GM23338 (cell line): Measurements from ENCODE around the gene SIRPD. TPM values are rescaled to one million over a fixed set of nuclear protein-coding genes. Genes with fewer than 3 reads are reported as not detected.

Experiments used
- ATAC-seq: fragments of 200-7000 bp; cut with Tn5 transposase; 3 replicates; pipeline ENCODE4 v1.9.1; 2020
- DNase-seq: peaks from one replicate; pipeline ENCODE4 v3.0.0-alpha.2; 2015; ENCODE audit warnings: low spot score
- H2AFZ ChIP-seq: fragments of 200-600 bp; sonication (generic); 2 replicates; pipeline ENCODE4 v1.8.0; 2016; ENCODE audit warnings: antibody characterized with exemption, mild to moderate bottlenecking, moderate library complexity
- H3F3A ChIP-seq: fragments of 200-600 bp; sonication (generic); replicated peaks from 2 replicates; pipeline ENCODE4 v1.8.0; 2017; ENCODE audit warnings: antibody characterized with exemption, mixed run types, low read depth
- H3K27ac ChIP-seq: fragments of 200-600 bp; sonication (generic); 2 replicates; pipeline ENCODE4 v1.6.1; 2016; ENCODE audit warnings: low read depth
- H3K27me3 ChIP-seq: fragments of 200-600 bp; sonication (generic); 2 replicates; pipeline ENCODE4 v1.8.0; 2016; ENCODE audit warnings: mild to moderate bottlenecking, mixed run types, moderate library complexity; ENCODE audit not compliant: insufficient read depth
- H3K36me3 ChIP-seq: fragments of 200-600 bp; sonication (generic); 2 replicates; pipeline ENCODE4 v1.8.0; 2016; ENCODE audit warnings: mild to moderate bottlenecking; ENCODE audit not compliant: insufficient read depth
- H3K4me1 ChIP-seq: fragments of 200-600 bp; sonication (generic); 2 replicates; pipeline ENCODE4 v1.8.0; 2016; ENCODE audit warnings: mild to moderate bottlenecking, moderate library complexity; ENCODE audit not compliant: insufficient read depth
- H3K4me2 ChIP-seq: fragments of 200-600 bp; sonication (generic); 2 replicates; pipeline ENCODE4 v1.7.1; 2017; ENCODE audit warnings: mixed run types
- H3K4me3 ChIP-seq: fragments of 200-600 bp; sonication (generic); 2 replicates; pipeline ENCODE4 v1.6.1; 2016; ENCODE audit warnings: mixed run types
- H3K79me2 ChIP-seq: fragments of 200-600 bp; sonication (generic); replicated peaks from 2 replicates; pipeline ENCODE4 v1.8.0; 2017; ENCODE audit warnings: mild to moderate bottlenecking; ENCODE audit not compliant: insufficient read depth
- H3K9me2 ChIP-seq: fragments of 200-600 bp; sonication (generic); 2 replicates; pipeline ENCODE4 v1.8.0; 2017; ENCODE audit not compliant: insufficient read depth
- H4K20me1 ChIP-seq: fragments of 200-600 bp; sonication (generic); replicated peaks from 2 replicates; pipeline ENCODE4 v1.8.0; 2017; ENCODE audit warnings: mild to moderate bottlenecking; ENCODE audit not compliant: insufficient read depth
- H3K27ac Mint-ChIP-seq: 2 replicates; pipeline ENCODE4 v1.8.0; 2020; ENCODE audit warnings: inconsistent platforms, mild to moderate bottlenecking, moderate library complexity, mixed read lengths
- H3K27me3 Mint-ChIP-seq: 3 replicates; pipeline ENCODE4 v1.8.0; 2022; ENCODE audit warnings: low read depth, mild to moderate bottlenecking, moderate library complexity, mixed read lengths, inconsistent platforms; ENCODE audit not compliant: insufficient read depth, poor library complexity
- H3K36me3 Mint-ChIP-seq: 3 replicates; pipeline ENCODE4 v1.8.0; 2021; ENCODE audit warnings: low read depth, mild to moderate bottlenecking, inconsistent platforms, moderate library complexity, mixed read lengths
- H3K4me1 Mint-ChIP-seq: 3 replicates; pipeline ENCODE4 v1.8.0; 2020; ENCODE audit warnings: mild to moderate bottlenecking, inconsistent platforms, mixed read lengths
- H3K4me3 Mint-ChIP-seq: 3 replicates; pipeline ENCODE4 v1.8.0; 2021; ENCODE audit warnings: moderate library complexity, mild to moderate bottlenecking, inconsistent platforms, mixed read lengths
- H3K9me3 Mint-ChIP-seq: 3 replicates; pipeline ENCODE4 v1.8.0; 2020; ENCODE audit warnings: moderate library complexity, mild to moderate bottlenecking, inconsistent platforms, mixed read lengths
- CREB1 ChIP-seq: fragments of 250-450 bp; sonication (Bioruptor Pico); IDR thresholded peaks from 2 replicates; pipeline ENCODE4 v1.5.0; 2020; ENCODE audit warnings: low read depth, mild to moderate bottlenecking, moderate library complexity
- CTCF ChIP-seq, 2 experiments: fragments of 200-600 bp in 1 of 2; sonication (generic) in 1 of 2; conservative IDR thresholded peaks; 2 replicates each; pipeline versions ENCODE4 v1.5.1 to v1.6.1; 2016 to 2017; ENCODE audit warnings: antibody characterized with exemption in 2 of 2, low read depth in 2 of 2, mild to moderate bottlenecking in 2 of 2, moderate library complexity in 1 of 2
- ETS1 ChIP-seq: IDR thresholded peaks from 2 replicates; pipeline ENCODE4 v1.6.1; 2016; ENCODE audit warnings: antibody characterized with exemption
- EZH2 ChIP-seq: fragments of 200-600 bp; sonication (generic); IDR thresholded peaks from one replicate; pipeline ENCODE4 v1.8.0; 2017; ENCODE audit warnings: antibody characterized with exemption, mild to moderate bottlenecking, low read depth; ENCODE audit not compliant: unreplicated experiment
- EZH2phosphoT487 ChIP-seq: fragments of 200-600 bp; sonication (generic); IDR thresholded peaks from one replicate; pipeline ENCODE4 v1.8.1; 2018; ENCODE audit warnings: antibody characterized with exemption; ENCODE audit not compliant: unreplicated experiment
- JUNB ChIP-seq: IDR thresholded peaks from one replicate; pipeline ENCODE4 v1.6.1; 2016; ENCODE audit warnings: antibody characterized with exemption; ENCODE audit not compliant: unreplicated experiment
- NANOG ChIP-seq: IDR thresholded peaks from 2 replicates; pipeline ENCODE4 v1.6.1; 2016; ENCODE audit warnings: antibody characterized with exemption, borderline replicate concordance
- POLR2AphosphoS5 ChIP-seq: IDR thresholded peaks from 2 replicates; pipeline ENCODE4 v1.6.1; 2016; ENCODE audit warnings: antibody characterized with exemption, low read depth
- STAT1 ChIP-seq: IDR thresholded peaks from one replicate; pipeline ENCODE4 v1.6.1; 2016; ENCODE audit warnings: antibody characterized with exemption; ENCODE audit not compliant: unreplicated experiment
- ZNF114 ChIP-seq: fragments of 250-450 bp; sonication (Bioruptor Pico); IDR thresholded peaks from 2 replicates; pipeline ENCODE4 v1.5.0; 2020; ENCODE audit warnings: mild to moderate bottlenecking, moderate library complexity
- ZNF331 ChIP-seq: fragments of 250-450 bp; sonication (Bioruptor Pico); IDR thresholded peaks from 2 replicates; pipeline ENCODE4 v1.5.0; 2020; ENCODE audit warnings: low read depth, mild to moderate bottlenecking, moderate library complexity
- polyA plus RNA-seq: library from polyadenylated mRNA; unstranded; fragments of >200 nt; fragmentation: Nextera tagmentation; extraction: Ambion mirVana; gene quantifications from 2 replicates; pipeline ENCODE4 v1.2.1, GENCODE V29; 2016
- total RNA-seq: library from RNA; depleted of rRNA; stranded (reverse); fragments of >200 nt; shearing (Covaris generic); gene quantifications from 2 replicates; pipeline ENCODE4 v1.2.3, GENCODE V29; 2014
- TF ChIP-seq, protein P1 (sequence below): IDR thresholded peaks from one replicate; pipeline ENCODE4 v1.6.1; 2018; ENCODE audit warnings: antibody characterized with exemption; ENCODE audit not compliant: unreplicated experiment
- TF ChIP-seq, protein P2 (sequence below): fragments of 250-450 bp; sonication (Bioruptor Pico); IDR thresholded peaks from 2 replicates; pipeline ENCODE4 v1.5.0; 2020; ENCODE audit warnings: mild to moderate bottlenecking, moderate library complexity

Gene SIRPD
- total and polyA plus RNA-seq, 2 experiments from 2014 or later = not detected

DNA sequence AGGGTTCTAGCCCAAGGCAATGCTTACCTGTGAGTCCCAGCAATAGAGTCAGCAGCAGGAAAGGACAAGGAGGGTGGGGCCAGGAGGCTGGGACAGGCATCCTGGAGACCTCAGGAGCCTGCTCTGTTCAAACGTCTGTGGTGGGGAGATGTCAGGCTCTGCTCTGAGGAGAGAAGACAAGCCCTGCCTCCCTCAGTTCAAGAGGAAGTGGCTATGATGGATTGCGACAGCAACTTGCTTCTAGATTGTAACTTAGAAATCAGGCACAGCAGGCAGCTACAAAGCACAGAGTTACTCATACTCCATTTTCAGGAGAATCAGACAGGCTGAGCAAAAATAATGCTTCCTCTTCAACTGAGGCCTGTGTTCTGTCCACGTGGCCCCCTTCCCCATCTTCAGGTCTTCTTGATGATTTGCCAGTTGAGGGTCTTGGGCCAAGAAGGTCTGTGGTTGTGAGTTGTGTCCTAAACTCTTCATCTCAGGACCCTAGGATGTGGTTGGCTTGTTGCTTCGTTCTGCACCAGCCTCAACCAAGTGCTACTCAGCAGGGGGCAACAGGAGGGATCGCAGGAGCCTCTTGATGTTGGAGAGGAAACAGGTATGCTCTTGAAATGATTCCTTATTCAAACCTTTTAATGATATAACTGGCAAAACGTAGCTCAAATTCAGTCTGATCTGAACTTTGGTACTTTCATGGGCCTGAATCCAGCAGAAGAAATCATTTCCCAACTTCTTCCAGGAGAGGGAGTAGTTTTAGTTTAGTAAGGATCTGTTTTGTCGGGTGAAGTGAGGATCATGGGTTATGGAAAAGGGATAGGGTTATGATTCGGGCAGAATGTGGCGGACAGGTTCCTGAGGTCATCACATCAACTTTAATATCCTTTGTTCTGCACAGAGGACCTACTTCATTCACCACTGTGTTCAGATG is 31.3 kb upstream of the SIRPD start:
- Histone ChIP-seq H3K79me2 (no peaks in the 10 kb centered on the region), H3F3A (no peaks in the 10 kb centered on the region), H3K4me2 (no peak overlapping the region), H3K9me2 (no peaks in the 10 kb centered on the region), H2AFZ (no peak overlapping the region), H3K27me3 (no peaks in the 10 kb centered on the region), H3K4me1 (no peaks in the 10 kb centered on the region), H3K27ac (no peak overlapping the region), H4K20me1 (no peaks in the 10 kb centered on the region), H3K4me3 (no peak overlapping the region), H3K36me3 (no peaks in the 10 kb centered on the region)
- no peaks in the 10 kb centered on the region for H3K27me3 Mint-ChIP-seq
- H3K4me1 Mint-ChIP-seq = no peaks in the 10 kb centered on the region
- DNase-seq (no peak), ATAC-seq (no peak)
- H3K27ac Mint-ChIP-seq = no peak overlapping the region
- no peaks in the 10 kb centered on the region for H3K36me3 Mint-ChIP-seq
- H3K9me3 Mint-ChIP-seq = no peaks in the 10 kb centered on the region
- H3K4me3 Mint-ChIP-seq = no peak overlapping the region
- TF ChIP-seq, protein P1, sequence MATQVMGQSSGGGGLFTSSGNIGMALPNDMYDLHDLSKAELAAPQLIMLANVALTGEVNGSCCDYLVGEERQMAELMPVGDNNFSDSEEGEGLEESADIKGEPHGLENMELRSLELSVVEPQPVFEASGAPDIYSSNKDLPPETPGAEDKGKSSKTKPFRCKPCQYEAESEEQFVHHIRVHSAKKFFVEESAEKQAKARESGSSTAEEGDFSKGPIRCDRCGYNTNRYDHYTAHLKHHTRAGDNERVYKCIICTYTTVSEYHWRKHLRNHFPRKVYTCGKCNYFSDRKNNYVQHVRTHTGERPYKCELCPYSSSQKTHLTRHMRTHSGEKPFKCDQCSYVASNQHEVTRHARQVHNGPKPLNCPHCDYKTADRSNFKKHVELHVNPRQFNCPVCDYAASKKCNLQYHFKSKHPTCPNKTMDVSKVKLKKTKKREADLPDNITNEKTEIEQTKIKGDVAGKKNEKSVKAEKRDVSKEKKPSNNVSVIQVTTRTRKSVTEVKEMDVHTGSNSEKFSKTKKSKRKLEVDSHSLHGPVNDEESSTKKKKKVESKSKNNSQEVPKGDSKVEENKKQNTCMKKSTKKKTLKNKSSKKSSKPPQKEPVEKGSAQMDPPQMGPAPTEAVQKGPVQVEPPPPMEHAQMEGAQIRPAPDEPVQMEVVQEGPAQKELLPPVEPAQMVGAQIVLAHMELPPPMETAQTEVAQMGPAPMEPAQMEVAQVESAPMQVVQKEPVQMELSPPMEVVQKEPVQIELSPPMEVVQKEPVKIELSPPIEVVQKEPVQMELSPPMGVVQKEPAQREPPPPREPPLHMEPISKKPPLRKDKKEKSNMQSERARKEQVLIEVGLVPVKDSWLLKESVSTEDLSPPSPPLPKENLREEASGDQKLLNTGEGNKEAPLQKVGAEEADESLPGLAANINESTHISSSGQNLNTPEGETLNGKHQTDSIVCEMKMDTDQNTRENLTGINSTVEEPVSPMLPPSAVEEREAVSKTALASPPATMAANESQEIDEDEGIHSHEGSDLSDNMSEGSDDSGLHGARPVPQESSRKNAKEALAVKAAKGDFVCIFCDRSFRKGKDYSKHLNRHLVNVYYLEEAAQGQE = no peak
- no peak for TF ChIP-seq STAT1
- no peak for TF ChIP-seq ZNF114 (CRISPR knock-in tag)
- no peak for TF ChIP-seq EZH2
- no peak for TF ChIP-seq NANOG
- TF ChIP-seq, protein P2, sequence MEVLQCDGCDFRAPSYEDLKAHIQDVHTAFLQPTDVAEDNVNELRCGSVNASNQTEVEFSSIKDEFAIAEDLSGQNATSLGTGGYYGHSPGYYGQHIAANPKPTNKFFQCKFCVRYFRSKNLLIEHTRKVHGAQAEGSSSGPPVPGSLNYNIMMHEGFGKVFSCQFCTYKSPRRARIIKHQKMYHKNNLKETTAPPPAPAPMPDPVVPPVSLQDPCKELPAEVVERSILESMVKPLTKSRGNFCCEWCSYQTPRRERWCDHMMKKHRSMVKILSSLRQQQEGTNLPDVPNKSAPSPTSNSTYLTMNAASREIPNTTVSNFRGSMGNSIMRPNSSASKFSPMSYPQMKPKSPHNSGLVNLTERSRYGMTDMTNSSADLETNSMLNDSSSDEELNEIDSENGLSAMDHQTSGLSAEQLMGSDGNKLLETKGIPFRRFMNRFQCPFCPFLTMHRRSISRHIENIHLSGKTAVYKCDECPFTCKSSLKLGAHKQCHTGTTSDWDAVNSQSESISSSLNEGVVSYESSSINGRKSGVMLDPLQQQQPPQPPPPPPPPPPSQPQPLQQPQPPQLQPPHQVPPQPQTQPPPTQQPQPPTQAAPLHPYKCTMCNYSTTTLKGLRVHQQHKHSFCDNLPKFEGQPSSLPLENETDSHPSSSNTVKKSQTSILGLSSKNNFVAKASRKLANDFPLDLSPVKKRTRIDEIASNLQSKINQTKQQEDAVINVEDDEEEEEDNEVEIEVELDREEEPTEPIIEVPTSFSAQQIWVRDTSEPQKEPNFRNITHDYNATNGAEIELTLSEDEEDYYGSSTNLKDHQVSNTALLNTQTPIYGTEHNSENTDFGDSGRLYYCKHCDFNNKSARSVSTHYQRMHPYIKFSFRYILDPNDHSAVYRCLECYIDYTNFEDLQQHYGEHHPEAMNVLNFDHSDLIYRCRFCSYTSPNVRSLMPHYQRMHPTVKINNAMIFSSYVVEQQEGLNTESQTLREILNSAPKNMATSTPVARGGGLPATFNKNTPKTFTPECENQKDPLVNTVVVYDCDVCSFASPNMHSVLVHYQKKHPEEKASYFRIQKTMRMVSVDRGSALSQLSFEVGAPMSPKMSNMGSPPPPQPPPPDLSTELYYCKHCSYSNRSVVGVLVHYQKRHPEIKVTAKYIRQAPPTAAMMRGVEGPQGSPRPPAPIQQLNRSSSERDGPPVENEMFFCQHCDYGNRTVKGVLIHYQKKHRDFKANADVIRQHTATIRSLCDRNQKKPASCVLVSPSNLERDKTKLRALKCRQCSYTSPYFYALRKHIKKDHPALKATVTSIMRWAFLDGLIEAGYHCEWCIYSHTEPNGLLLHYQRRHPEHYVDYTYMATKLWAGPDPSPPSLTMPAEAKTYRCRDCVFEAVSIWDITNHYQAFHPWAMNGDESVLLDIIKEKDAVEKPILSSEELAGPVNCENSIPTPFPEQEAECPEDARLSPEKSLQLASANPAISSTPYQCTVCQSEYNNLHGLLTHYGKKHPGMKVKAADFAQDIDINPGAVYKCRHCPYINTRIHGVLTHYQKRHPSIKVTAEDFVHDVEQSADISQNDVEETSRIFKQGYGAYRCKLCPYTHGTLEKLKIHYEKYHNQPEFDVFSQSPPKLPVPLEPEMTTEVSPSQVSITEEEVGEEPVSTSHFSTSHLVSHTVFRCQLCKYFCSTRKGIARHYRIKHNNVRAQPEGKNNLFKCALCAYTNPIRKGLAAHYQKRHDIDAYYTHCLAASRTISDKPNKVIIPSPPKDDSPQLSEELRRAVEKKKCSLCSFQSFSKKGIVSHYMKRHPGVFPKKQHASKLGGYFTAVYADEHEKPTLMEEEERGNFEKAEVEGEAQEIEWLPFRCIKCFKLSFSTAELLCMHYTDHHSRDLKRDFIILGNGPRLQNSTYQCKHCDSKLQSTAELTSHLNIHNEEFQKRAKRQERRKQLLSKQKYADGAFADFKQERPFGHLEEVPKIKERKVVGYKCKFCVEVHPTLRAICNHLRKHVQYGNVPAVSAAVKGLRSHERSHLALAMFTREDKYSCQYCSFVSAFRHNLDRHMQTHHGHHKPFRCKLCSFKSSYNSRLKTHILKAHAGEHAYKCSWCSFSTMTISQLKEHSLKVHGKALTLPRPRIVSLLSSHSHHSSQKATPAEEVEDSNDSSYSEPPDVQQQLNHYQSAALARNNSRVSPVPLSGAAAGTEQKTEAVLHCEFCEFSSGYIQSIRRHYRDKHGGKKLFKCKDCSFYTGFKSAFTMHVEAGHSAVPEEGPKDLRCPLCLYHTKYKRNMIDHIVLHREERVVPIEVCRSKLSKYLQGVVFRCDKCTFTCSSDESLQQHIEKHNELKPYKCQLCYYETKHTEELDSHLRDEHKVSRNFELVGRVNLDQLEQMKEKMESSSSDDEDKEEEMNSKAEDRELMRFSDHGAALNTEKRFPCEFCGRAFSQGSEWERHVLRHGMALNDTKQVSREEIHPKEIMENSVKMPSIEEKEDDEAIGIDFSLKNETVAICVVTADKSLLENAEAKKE (CRISPR knock-in tag) = no peak
- no peak for TF ChIP-seq ZNF331 (CRISPR knock-in tag)
- no peak for TF ChIP-seq POLR2AphosphoS5
- TF ChIP-seq ETS1 = no peak
- TF ChIP-seq CREB1 (CRISPR knock-in tag) = no peak
- TF ChIP-seq JUNB = no peak
- TF ChIP-seq CTCF (conservative IDR thresholded peaks at IDR 0.05; ENCODE audit: low read depth in 2 of 2) = no peak
- TF ChIP-seq EZH2phosphoT487 = no peak
